ENCODE data around the gene ATP13A1. TPM values are rescaled to one million over a fixed set of nuclear protein-coding genes. Genes with fewer than 3 reads are reported as not detected.

The ATP13A1 gene
- total RNA-seq, 2 donors from 2014 or later, result 61.9 to 122 TPM

DNA sequence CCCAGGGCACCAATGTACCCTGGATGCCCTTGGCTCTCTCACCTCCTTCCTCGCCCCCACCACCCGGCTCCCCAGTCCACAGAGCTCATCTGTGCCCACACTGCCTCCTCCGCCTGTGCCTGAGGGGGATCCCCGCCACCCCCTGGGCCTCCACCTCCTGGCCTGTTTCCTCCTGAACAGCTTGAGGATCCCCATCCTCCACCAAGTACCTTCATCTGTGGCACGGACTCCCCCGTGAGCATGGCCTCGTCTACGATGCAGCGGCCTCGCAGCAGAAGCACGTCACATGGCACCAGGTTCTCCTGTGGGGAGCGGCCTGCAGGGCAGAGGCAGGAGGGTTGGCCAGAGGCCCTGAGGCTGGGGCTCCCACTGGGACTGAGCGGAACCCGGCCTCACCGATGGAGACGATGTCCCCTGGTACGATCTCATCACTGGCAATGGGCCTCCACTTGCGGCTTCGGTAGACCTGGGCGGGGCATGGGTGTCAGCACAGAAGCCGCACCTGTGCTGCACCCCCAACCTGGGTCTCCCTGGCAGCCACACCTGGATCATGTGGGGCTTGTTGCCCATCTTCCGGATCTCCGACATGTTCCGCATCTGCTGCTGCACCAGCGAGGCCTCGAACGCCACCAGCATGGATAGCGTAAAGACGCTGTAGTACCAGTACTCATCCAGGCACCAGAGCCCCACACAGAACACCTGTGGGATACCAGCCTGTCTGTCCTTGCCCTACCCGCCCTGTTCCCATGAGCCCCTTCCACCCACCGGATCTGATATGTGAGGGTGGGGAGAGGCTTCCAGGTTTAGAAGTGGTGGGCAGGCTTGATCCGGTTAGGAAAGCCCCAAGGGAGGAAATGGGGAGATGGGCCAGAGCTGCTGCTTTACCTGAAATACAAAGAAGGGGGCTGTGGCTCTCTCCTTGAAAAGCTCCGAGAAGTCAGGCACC is 6.8 kb downstream of the ATP13A1 start:
- no peaks in the 10 kb centered on the region for H3K27me3 Mint-ChIP-seq
- H3K4me1 Mint-ChIP-seq (ENCODE audit: low read depth in 2 of 2), result peaks cover 14 to 19% of the 10 kb centered on the region in 2 donors
- H3K4me3 Mint-ChIP-seq, result no peak overlapping the region
- no peak for ATAC-seq
- no peak for DNase-seq (ENCODE audit: low spot score)
- H3K9me3 Mint-ChIP-seq, result no peaks in the 10 kb centered on the region
- H3K36me3 Mint-ChIP-seq, result peaks cover 11% of the 10 kb centered on the region
- no peak overlapping the region for H3K27ac Mint-ChIP-seq

DNA sequence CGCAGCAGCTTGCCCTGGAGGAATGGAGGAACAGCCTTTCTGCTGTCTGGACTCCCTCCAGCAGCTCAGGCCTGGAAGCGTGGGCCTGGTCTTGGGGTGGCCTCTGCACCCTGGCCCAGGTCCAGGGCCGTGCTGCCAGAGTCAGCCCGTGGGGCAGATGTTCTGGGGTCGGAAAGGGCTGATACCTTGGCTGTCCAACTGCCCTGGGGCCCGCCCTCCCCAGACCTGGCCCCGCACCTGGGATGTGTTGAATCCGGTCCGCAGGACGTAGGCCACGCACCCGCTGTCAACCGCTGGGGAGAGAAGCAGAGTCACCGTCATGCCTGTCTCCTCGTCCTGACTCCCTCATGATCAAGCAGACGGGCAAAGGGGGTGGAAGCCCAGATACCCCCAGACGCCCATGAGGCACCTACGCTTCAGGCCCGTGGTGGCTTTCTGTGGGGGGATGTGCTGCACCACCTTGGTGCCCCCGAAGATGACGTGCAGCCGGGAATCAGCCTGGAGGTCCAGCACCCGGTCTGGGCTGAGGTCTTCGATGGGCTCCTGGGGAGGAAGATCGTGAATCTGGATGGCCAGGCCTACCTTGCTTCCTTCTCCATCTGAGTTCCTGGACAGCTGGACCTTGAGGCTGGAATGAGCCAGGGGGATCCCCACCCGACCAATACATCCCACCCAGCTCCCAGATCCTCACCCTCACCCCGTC is 7.7 kb downstream of the ATP13A1 start:
- Mint-ChIP-seq H3K27ac (no peak overlapping the region), H3K9me3 (no peaks in the 10 kb centered on the region), H3K27me3 (no peaks in the 10 kb centered on the region), H3K4me1 (ENCODE audit: low read depth in 2 of 2) (peaks cover 6 to 10% of the 10 kb centered on the region in 2 donors), H3K36me3 (peaks cover 11% of the 10 kb centered on the region), H3K4me3 (no peak overlapping the region)
- ATAC-seq (no peak), DNase-seq (ENCODE audit: low spot score) (no peak)

- DNase-seq (ENCODE audit: low spot score) (no peak), ATAC-seq (no peak)
- H3K4me3 Mint-ChIP-seq, result no peak overlapping the region
- peaks cover 11% of the 10 kb centered on the region for H3K36me3 Mint-ChIP-seq
- peaks cover 6 to 10% of the 10 kb centered on the region in 2 donors for H3K4me1 Mint-ChIP-seq (ENCODE audit: low read depth in 2 of 2)
- H3K9me3 Mint-ChIP-seq, result no peaks in the 10 kb centered on the region
- no peak overlapping the region for H3K27ac Mint-ChIP-seq
- H3K27me3 Mint-ChIP-seq, result no peaks in the 10 kb centered on the region
Measured at GRCh38 chr19:19655051-19655594, 8.4 kb downstream of the ATP13A1 start.

GRCh38 chr19:19654441-19654840 is 9.0 kb downstream of the ATP13A1 start:
- no peaks in the 10 kb centered on the region for H3K9me3 Mint-ChIP-seq
- no peak overlapping the region for H3K27ac Mint-ChIP-seq
- no peak overlapping the region for H3K4me3 Mint-ChIP-seq
- ATAC-seq (no peak), DNase-seq (ENCODE audit: low spot score) (no peak)
- peaks cover 6 to 10% of the 10 kb centered on the region in 2 donors for H3K4me1 Mint-ChIP-seq (ENCODE audit: low read depth in 2 of 2)
- H3K27me3 Mint-ChIP-seq, result no peaks in the 10 kb centered on the region
- H3K36me3 Mint-ChIP-seq, result peaks cover 11% of the 10 kb centered on the region

- Mint-ChIP-seq H3K4me1 (ENCODE audit: low read depth in 2 of 2) (peaks cover 6 to 10% of the 10 kb centered on the region in 2 donors), H3K4me3 (no peak overlapping the region), H3K9me3 (no peaks in the 10 kb centered on the region), H3K36me3 (peaks cover 11% of the 10 kb centered on the region), H3K27me3 (no peaks in the 10 kb centered on the region), H3K27ac (no peak overlapping the region)
- DNase-seq (ENCODE audit: low spot score) (no peak), ATAC-seq (no peak)
Measured at GRCh38 chr19:19653597-19654147, 9.8 kb downstream of the ATP13A1 start.

GRCh38 chr19:19652482-19653295 is 10.8 kb downstream of the ATP13A1 start:
- DNase-seq (ENCODE audit: low spot score), result no peak

DNA sequence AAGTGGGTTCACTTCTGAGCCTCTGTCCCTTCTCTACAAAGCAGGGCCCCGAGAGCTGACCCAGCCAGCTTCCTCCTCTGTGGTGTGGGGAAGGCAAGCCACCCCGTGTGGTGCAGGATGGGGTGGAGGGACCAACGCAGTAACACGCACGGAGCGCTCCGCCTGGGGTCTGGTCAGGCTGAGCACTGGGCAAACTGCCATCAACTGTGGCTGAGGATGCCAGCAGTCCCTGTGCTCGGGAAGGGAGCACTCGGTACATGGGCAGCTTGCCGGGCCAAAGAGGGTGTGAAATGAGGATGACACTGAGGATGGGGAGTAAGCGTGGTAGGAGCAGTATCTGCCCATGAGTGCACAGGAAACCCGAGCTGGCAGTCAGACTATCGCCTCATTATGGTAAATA is 12.4 kb downstream of the ATP13A1 start:
- no peaks in the 10 kb centered on the region for H3K9me3 Mint-ChIP-seq
- H3K36me3 Mint-ChIP-seq, result peaks cover 6% of the 10 kb centered on the region
- H3K4me1 Mint-ChIP-seq (ENCODE audit: low read depth in 2 of 2), result peaks cover 6 to 10% of the 10 kb centered on the region in 2 donors
- DNase-seq (ENCODE audit: low spot score) (no peak), ATAC-seq (no peak)
- no peak overlapping the region for H3K27ac Mint-ChIP-seq
- no peaks in the 10 kb centered on the region for H3K27me3 Mint-ChIP-seq
- H3K4me3 Mint-ChIP-seq, result no peak overlapping the region

More at GRCh38 chr19:19652482-19653295, 10.8 kb downstream of the ATP13A1 start:
- no peaks in the 10 kb centered on the region for H3K27me3 Mint-ChIP-seq
- H3K27ac Mint-ChIP-seq, result no peak overlapping the region
- ATAC-seq, result no peak
- no peak overlapping the region for H3K4me3 Mint-ChIP-seq
- peaks cover 6% of the 10 kb centered on the region for H3K36me3 Mint-ChIP-seq
- peaks cover 6 to 10% of the 10 kb centered on the region in 2 donors for H3K4me1 Mint-ChIP-seq (ENCODE audit: low read depth in 2 of 2)
- no peaks in the 10 kb centered on the region for H3K9me3 Mint-ChIP-seq

- H3K27ac Mint-ChIP-seq, result peak overlapping the region in 1 of 2 donors; percentile 69
Measured at GRCh38 chr19:19650331-19650730, 13.1 kb downstream of the ATP13A1 start.

DNA sequence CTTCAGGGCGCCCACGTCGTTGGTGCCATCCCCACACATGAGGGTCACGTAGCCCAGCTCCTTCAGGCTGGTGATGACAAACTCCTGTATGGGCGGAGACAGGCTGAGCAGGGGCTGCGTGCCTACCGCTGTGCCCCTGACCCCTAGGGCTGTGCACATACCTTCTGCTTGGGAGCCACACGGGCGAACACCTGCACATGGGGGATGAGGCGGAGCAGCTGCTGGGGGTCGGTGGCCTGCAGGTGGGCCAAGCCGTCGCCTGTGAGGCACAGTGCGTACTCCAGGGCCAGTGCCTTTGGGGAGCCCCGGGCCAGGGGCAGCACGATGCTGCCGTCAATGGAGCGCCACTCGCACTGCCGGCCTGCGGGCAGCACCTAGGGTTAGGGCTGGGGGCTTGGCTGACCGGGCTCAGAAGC is 13.9 kb downstream of the ATP13A1 start:
- Mint-ChIP-seq H3K9me3 (no peaks in the 10 kb centered on the region), H3K4me3 (no peak overlapping the region), H3K27me3 (no peaks in the 10 kb centered on the region), H3K36me3 (peaks cover 6% of the 10 kb centered on the region), H3K4me1 (ENCODE audit: low read depth in 2 of 2) (peaks cover 6 to 7% of the 10 kb centered on the region in 2 donors), H3K27ac (no peak overlapping the region)
- ATAC-seq (no peak), DNase-seq (ENCODE audit: low spot score) (no peak)

More at GRCh38 chr19:19650331-19650730, 13.1 kb downstream of the ATP13A1 start:
- H3K9me3 Mint-ChIP-seq, result no peaks in the 10 kb centered on the region
- H3K36me3 Mint-ChIP-seq, result peaks cover 6% of the 10 kb centered on the region
- H3K4me3 Mint-ChIP-seq, result no peak overlapping the region
- H3K4me1 Mint-ChIP-seq (ENCODE audit: low read depth in 2 of 2), result peaks cover 6 to 10% of the 10 kb centered on the region in 2 donors
- ATAC-seq (no peak), DNase-seq (ENCODE audit: low spot score) (no peak)
- no peaks in the 10 kb centered on the region for H3K27me3 Mint-ChIP-seq

DNA sequence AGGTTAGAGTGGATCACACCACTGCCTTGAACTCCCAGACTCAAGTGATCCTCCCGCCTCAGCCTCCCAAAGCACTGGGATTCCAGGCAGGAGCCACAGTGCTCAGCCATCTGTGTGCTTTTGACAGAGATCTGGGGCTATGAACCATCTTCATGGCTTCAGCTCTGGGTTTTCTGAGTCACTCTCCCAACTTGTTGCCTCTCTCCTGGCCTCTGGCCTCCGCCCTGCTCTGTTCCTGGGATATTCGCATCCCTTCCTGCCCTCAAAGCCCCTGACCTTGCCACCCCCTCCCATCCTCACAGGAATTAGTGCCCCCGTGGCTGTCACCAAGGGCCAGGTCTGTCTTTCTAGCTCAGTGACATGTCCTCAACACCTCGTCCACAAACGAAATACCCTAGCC is 14.3 kb downstream of the ATP13A1 start:
- H3K27me3 Mint-ChIP-seq, result no peaks in the 10 kb centered on the region
- ATAC-seq, result no peak
- H3K9me3 Mint-ChIP-seq, result no peaks in the 10 kb centered on the region
- H3K4me1 Mint-ChIP-seq (ENCODE audit: low read depth in 2 of 2), result peaks cover 6 to 7% of the 10 kb centered on the region in 2 donors
- H3K27ac Mint-ChIP-seq, result no peak overlapping the region
- H3K4me3 Mint-ChIP-seq, result no peak overlapping the region
- peaks cover 6% of the 10 kb centered on the region for H3K36me3 Mint-ChIP-seq
- DNase-seq (ENCODE audit: low spot score), result no peak

DNA sequence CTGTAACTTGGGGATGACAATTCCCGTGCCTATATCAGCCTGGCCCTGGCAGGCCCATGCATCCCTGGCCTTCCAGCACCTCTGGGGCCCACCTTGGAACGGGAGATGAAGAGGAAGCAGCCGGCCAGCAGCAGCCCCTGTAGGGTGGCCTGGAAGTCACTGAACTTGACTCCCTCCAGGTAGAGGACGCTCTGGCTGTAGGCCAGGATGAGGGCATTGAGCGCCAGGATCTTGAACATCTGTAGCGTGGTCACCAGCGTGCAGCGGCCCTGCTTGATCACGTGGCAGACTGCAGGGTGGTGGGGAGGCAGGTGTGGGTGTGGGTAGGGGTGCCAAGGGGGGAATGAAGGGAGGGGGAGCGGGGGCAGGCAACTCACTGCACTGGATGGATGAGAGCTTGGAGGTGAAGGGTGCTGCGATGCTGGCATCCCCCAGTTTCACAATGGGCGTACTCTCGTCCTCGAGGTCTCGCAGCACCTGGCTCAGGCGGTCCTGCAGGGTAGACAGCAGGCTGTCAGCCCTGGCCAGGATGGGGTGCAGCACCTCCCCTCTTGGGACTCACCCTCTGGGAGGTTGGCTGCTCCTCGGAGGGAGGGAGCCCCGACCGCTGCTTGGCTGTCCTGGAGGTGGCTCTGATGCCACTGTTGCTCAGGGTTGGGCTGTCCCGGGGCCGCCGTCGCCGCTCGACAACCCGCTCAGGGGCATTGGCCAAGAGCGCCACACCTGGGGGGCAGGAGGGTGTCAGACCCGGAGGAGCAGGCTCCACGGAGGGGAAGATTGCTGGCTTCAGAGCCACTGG is 16.2 kb downstream of the ATP13A1 start:
- Mint-ChIP-seq H3K27me3 (no peaks in the 10 kb centered on the region), H3K36me3 (peaks cover 6% of the 10 kb centered on the region), H3K27ac (no peak overlapping the region), H3K9me3 (no peaks in the 10 kb centered on the region), H3K4me1 (ENCODE audit: low read depth in 2 of 2) (peaks cover 8 to 13% of the 10 kb centered on the region in 2 donors), H3K4me3 (no peak overlapping the region)
- DNase-seq (ENCODE audit: low spot score), result no peak
- ATAC-seq, result no peak

DNA sequence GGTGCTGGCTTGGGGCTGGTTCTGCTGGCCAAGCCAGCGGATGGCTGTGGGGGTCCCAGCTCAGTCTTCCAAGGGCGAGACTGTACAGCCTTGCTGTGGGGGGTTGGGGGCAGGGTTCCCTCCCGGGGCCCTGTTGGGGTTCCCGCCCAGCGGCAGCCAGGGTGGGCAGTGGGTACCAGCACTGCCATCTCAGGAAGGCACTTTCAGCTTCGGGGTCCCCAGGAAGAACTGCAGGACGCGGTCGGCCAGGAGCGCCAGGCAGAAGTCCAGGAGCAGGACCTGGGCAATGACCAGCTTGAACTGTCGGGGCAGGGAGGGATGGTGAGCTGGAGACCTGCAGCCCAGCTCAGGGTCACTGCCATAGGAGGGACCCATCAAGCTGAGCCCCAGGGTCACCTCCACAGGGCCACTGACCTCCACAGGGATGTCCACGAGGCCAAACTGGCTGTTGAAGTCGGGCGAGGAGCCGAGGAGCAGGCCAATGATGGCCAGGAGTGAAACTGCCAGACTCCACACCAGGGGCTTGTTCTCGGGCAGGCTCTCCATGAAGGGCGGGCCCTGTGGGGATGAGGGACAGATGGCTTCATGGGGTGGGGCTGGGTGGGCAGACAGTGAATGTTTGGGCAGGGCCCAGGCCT is 18.1 kb downstream of the ATP13A1 start:
- H3K4me3 Mint-ChIP-seq, result no peak overlapping the region
- H3K27me3 Mint-ChIP-seq, result no peaks in the 10 kb centered on the region
- H3K36me3 Mint-ChIP-seq, result peaks cover 6% of the 10 kb centered on the region
- ATAC-seq (no peak), DNase-seq (ENCODE audit: low spot score) (no peak)
- no peak overlapping the region for H3K27ac Mint-ChIP-seq
- no peaks in the 10 kb centered on the region for H3K9me3 Mint-ChIP-seq
- peaks cover 14 to 17% of the 10 kb centered on the region in 2 donors for H3K4me1 Mint-ChIP-seq (ENCODE audit: low read depth in 2 of 2)

All from natural killer cell treated with Interleukin-12 subunit alpha and Interleukin-12 subunit beta and Interleukin-15 and Interleukin-18, amount 100 ng/mL, for 72 hours (primary cell).